Uterus (tissue), 4 donors: ENCODE data around the gene REXO1. TPM values are rescaled to one million over a fixed set of nuclear protein-coding genes. Genes with fewer than 3 reads are reported as not detected.
A peak's percentile ranks its signal among the peaks of the same experiment; 100 is the strongest.

Experiments
- DNase-seq, 2 donors: peaks; one replicate each; pipeline ENCODE4 v3.0.0-alpha.2; 2019 to 2020
- H3K27ac ChIP-seq, 2 donors: fragments of 200-600 bp; sonication (generic); 1 replicate in 1 of 2; 2 replicates in 1 of 2; pipeline ENCODE4 v1.5.1; 2016 to 2018
- H3K27me3 ChIP-seq, 2 donors: fragments of 200-600 bp; sonication (generic); one replicate each; pipeline ENCODE4 v1.5.1; 2018 to 2019; ENCODE audit warnings: control low read depth in 1 of 2
- H3K36me3 ChIP-seq, 2 donors: fragments of 200-600 bp; sonication (generic); one replicate each; pipeline ENCODE4 v1.5.1; 2019; ENCODE audit warnings: control low read depth in 1 of 2
- H3K4me1 ChIP-seq, 2 donors: fragments of 200-600 bp; sonication (generic); one replicate each; pipeline ENCODE4 v1.5.1; 2018 to 2019; ENCODE audit warnings: control low read depth in 1 of 2
- H3K4me3 ChIP-seq, 2 donors: fragments of 200-600 bp; sonication (generic); 1 replicate in 1 of 2; 2 replicates in 1 of 2; pipeline ENCODE4 v1.5.1; 2018 to 2019; ENCODE audit warnings: mild to moderate bottlenecking in 1 of 2
- H3K9me3 ChIP-seq, 2 donors: fragments of 200-600 bp; sonication (generic); one replicate each; pipeline ENCODE4 v1.5.1; 2019; ENCODE audit warnings: control low read depth in 1 of 2
- POLR2A ChIP-seq, 2 donors: fragments of 450-650 bp; IDR thresholded peaks; one replicate each; pipeline ENCODE4 v1.6.1; 2016; ENCODE audit warnings: antibody characterized with exemption in 2 of 2, mild to moderate bottlenecking in 1 of 2, moderate library complexity in 1 of 2
- intact Hi-C: fragments of 100-400 bp; cut with DNase I; formaldehyde crosslinking; loops from one replicate; pipeline ENCODE4 v1.15.1; 2023; ENCODE audit warnings: low total_unique reads
- total RNA-seq, 4 donors: library from RNA; depleted of rRNA in 3 of 4; stranded (reverse); fragments of >200 nt in 3 of 4; gene quantifications; one replicate each; pipeline versions ENCODE4 v1.1.0 to v1.2.4, GENCODE V29; 2014 to 2023
- TF ChIP-seq, protein P1 (sequence below), 4 experiments: fragments of 200-600 bp in 2 of 4; fragments of 450-650 bp in 2 of 4; sonication (generic) in 2 of 4; IDR thresholded peaks; one replicate each; pipeline ENCODE4 v1.5.1; 2016 to 2019; ENCODE audit warnings: antibody characterized with exemption in 4 of 4, mild to moderate bottlenecking in 2 of 4, moderate library complexity in 1 of 4
- donor health status: DM: yes; HTN: yes; CAD: no.

The REXO1 gene
- total RNA-seq, 4 donors from 2014 or later = 1.5 to 67.4 (median 25.1) TPM

DNA sequence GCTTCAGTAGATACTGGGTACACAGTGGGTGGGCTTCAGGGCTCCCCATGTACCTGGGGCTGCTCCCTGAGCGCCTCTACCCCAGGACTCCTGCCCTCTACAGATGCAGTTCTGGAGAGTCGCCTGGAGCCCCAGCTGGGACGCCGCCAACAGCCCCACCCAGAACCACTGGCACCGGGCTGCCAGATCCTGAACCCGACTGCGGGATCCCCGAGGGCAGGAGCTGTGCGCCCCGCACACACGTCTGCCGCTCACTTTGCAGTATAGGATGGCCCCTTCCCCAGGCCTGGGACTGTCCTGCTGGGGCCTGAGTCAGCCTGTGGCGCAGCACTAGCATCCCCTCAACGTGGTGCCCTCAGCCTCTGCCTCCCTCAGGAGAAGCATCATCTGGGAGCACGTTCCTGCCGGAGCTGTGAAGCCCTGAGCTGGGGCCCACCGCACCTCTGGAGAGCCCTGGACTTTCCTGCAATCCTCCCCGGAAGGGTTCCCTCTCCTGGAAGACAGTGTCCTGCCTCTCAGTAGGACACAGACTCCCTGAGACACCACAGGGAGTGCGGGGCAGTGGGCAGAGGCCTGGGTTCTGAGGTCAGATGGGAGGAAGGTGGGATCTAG lies 3.7 kb downstream of the REXO1 start:
- intact Hi-C loops = no loop called here
- DNase-seq = no peak
- no peaks in the 10 kb centered on the region for H3K27me3 ChIP-seq
- H3K4me3 ChIP-seq = no peak overlapping the region
- TF ChIP-seq POLR2A (IDR thresholded peaks at IDR 0.05) = no peak
- TF ChIP-seq, protein P1, sequence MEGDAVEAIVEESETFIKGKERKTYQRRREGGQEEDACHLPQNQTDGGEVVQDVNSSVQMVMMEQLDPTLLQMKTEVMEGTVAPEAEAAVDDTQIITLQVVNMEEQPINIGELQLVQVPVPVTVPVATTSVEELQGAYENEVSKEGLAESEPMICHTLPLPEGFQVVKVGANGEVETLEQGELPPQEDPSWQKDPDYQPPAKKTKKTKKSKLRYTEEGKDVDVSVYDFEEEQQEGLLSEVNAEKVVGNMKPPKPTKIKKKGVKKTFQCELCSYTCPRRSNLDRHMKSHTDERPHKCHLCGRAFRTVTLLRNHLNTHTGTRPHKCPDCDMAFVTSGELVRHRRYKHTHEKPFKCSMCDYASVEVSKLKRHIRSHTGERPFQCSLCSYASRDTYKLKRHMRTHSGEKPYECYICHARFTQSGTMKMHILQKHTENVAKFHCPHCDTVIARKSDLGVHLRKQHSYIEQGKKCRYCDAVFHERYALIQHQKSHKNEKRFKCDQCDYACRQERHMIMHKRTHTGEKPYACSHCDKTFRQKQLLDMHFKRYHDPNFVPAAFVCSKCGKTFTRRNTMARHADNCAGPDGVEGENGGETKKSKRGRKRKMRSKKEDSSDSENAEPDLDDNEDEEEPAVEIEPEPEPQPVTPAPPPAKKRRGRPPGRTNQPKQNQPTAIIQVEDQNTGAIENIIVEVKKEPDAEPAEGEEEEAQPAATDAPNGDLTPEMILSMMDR (IDR thresholded peaks at IDR 0.05) = no peak
- no peaks in the 10 kb centered on the region for H3K36me3 ChIP-seq
- no peak overlapping the region for H3K27ac ChIP-seq
- H3K4me1 ChIP-seq = peaks cover 0 to 37% of the 10 kb centered on the region in 2 donors
- H3K9me3 ChIP-seq = no peaks in the 10 kb centered on the region

DNA sequence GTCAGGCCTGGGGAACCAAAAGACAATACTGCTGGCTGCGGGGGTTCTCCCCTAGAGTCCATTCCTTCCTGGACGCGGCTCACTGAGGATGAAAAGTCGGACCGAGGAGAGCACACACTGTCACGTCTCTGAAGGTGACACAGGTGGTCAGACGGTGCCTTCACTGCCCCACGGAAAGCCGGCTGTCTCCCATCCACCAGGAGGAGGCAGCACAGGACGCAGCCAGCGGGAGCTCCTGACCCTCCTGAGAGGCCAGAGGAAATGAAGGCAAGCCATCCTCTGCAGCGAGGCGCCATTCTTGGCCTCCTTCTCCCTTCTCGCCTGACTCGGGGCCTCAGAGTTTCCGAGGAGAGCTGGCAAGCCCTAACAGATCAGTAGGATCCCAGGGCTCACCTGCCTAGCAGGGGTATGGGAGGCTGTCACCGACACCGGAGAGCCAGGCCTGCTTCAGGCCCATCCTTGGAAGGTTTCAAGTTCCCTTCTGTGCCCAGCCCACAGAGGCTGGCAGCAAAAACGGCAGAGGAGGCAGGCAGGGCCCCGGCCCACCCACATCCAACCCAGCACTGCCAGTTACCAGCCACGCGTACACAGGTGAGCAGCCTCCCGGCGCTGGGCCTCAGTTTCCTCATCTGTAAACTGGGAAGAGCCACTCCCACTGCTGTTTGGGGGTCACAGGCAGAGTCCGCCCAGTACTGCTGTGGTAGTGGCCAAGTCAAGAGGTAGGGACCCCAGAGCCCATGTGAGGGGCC lies 4.5 kb downstream of the REXO1 start:
- TF ChIP-seq, protein P1 (IDR thresholded peaks at IDR 0.05) = no peak
- TF ChIP-seq POLR2A (IDR thresholded peaks at IDR 0.05) = no peak
- Histone ChIP-seq H3K27me3 (no peaks in the 10 kb centered on the region), H3K4me3 (no peak overlapping the region), H3K27ac (no peak overlapping the region), H3K4me1 (peaks cover 0 to 37% of the 10 kb centered on the region in 2 donors), H3K9me3 (no peaks in the 10 kb centered on the region), H3K36me3 (no peaks in the 10 kb centered on the region)
- intact Hi-C loops = no loop called here
- DNase-seq = no peak

DNA sequence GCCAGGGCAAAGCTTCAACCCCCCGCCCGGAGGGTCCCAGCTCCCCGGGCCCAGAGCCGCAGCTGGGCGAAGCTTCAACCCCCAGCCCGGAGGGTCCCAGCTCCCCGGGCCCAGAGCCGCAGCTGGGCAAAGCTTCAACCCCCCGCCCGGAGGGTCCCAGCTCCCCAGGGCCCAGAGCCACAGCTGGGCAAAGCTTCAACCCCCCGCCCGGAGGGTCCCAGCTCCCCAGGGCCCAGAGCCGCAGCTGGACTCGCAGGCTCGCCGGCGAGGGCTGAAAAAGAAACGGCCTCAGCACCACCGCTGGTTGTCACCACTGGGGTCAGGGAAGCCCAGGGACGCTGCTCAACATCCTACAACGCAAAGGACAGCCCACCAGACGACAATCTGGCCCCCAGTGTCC lies 5.2 kb downstream of the REXO1 start:
- Histone ChIP-seq H3K4me3 (no peak overlapping the region), H3K27me3 (no peaks in the 10 kb centered on the region), H3K36me3 (no peaks in the 10 kb centered on the region), H3K9me3 (no peaks in the 10 kb centered on the region), H3K27ac (no peak overlapping the region), H3K4me1 (peaks cover 0 to 37% of the 10 kb centered on the region in 2 donors)
- no peak for DNase-seq
- intact Hi-C loops = no loop called here
- no peak for TF ChIP-seq POLR2A (IDR thresholded peaks at IDR 0.05)
- TF ChIP-seq, protein P1 (IDR thresholded peaks at IDR 0.05) = no peak

DNA sequence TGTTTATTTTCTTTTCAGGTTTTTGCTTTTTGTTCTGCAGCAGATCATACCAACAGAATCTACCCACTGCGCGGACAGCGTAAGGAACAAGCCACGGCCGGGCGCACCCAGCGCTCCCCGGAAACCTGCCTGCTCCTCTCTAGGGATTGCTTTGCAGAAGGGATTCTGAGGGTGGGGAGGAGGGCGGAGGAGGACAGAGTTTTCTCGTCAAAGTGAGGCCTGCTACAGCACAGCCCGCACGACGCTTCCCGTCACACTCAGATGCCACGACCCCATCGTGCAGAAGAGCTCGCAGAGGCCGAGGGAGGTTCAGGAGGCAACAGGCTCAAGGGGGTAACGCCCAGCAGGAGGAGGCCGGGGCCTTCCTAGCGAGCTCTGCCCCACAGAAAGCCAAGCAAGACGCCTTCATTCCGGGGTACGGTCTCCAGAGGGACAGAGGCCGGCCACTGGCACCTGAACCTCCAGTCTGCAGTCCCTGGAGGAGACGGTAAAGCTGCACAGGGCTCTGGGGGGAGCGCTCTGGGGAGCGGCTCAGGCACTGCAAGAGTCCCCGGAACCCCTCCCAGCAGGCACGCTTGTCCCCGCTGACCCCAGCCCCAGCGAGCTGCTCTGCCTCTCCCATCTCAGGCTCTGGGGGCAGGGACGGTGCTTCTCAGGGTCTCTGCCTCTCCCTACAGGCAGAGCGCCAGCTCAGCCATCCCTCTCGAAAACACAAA lies 6.9 kb downstream of the REXO1 start:
- H3K27me3 ChIP-seq = no peaks in the 10 kb centered on the region
- TF ChIP-seq, protein P1 (IDR thresholded peaks at IDR 0.05) = no peak
- no peak for TF ChIP-seq POLR2A (IDR thresholded peaks at IDR 0.05)
- H3K4me1 ChIP-seq = peaks cover 0 to 40% of the 10 kb centered on the region in 2 donors
- H3K27ac ChIP-seq = peak overlapping the region; percentile 41 to 56
- DNase-seq = no peak
- intact Hi-C loops = no loop called here
- no peaks in the 10 kb centered on the region for H3K9me3 ChIP-seq
- no peak overlapping the region for H3K4me3 ChIP-seq
- no peaks in the 10 kb centered on the region for H3K36me3 ChIP-seq
